Uterus (tissue), 2 donors: ENCODE results near the gene ATCAY.

Experiments used
- CTCF ChIP-seq, 4 experiments: fragments of 200-600 bp in 2 of 4; fragments of 450-650 bp in 2 of 4; sonication (generic) in 2 of 4; IDR thresholded peaks; one replicate each; pipeline ENCODE4 v1.5.1; 2016 to 2019; ENCODE audit warnings: antibody characterized with exemption in 4 of 4, mild to moderate bottlenecking in 2 of 4, moderate library complexity in 1 of 4
- POLR2A ChIP-seq, 2 donors: fragments of 450-650 bp; IDR thresholded peaks; one replicate each; pipeline ENCODE4 v1.6.1; 2016; ENCODE audit warnings: antibody characterized with exemption in 2 of 2, mild to moderate bottlenecking in 1 of 2, moderate library complexity in 1 of 2

GRCh38 chr19:3867971-3868769, 12.3 kb upstream of the ATCAY start:
- TF ChIP-seq CTCF (IDR thresholded peaks at IDR 0.05) = no peak
- no peak for TF ChIP-seq POLR2A (IDR thresholded peaks at IDR 0.05)
